ENCODE measurements around the gene LRRC74A. TPM values are rescaled to one million over a fixed set of nuclear protein-coding genes. Genes with fewer than 3 reads are reported as not detected.

The LRRC74A gene
- total and polyA plus RNA-seq, 2 donors from 2014 or later, result not detected

- Histone ChIP-seq H3K27ac (ENCODE audit: low read depth in 2 of 2, low read length in 2 of 2) (no peak overlapping the region), H3K27me3 (ENCODE audit: control insufficient read depth, insufficient read depth, low read length) (no peaks in the 10 kb centered on the region), H3K36me3 (ENCODE audit: control insufficient read depth in 2 of 3, insufficient read depth in 3 of 3, low read length in 3 of 3) (no peaks in the 10 kb centered on the region), H3K4me1 (ENCODE audit: control insufficient read depth in 2 of 3, insufficient read depth in 2 of 3, low read depth in 1 of 3, low read length in 3 of 3) (no peaks in the 10 kb centered on the region), H3K9ac (ENCODE audit: low read length in 3 of 3) (no peak overlapping the region), H3K4me3 (ENCODE audit: low read length in 3 of 3) (no peak overlapping the region), H3K9me3 (ENCODE audit: control insufficient read depth in 2 of 3, insufficient read depth in 1 of 3, low read length in 3 of 3) (no peaks in the 10 kb centered on the region)
- DNase-seq (no peak), FAIRE-seq (no peak)
- intact Hi-C loops (cut with DNase I), result no loop called here
- TF ChIP-seq CTCF (IDR thresholded peaks at IDR 0.05; ENCODE audit: borderline replicate concordance, extremely low read depth, insufficient read depth), result no peak
Observed at GRCh38 chr14:76846331-76847047, 20.3 kb downstream of the LRRC74A start.

- no peak overlapping the region for H3K9ac ChIP-seq (ENCODE audit: low read length in 3 of 3)
- H3K9me3 ChIP-seq (ENCODE audit: control insufficient read depth in 2 of 3, insufficient read depth in 1 of 3, low read length in 3 of 3), result no peaks in the 10 kb centered on the region
- DNase-seq (peak in 1 of 5 donors; percentile 50), FAIRE-seq (no peak)
- no peaks in the 10 kb centered on the region for H3K27me3 ChIP-seq (ENCODE audit: control insufficient read depth, insufficient read depth, low read length)
- H3K4me3 ChIP-seq (ENCODE audit: low read length in 3 of 3), result no peak overlapping the region
- no peaks in the 10 kb centered on the region for H3K36me3 ChIP-seq (ENCODE audit: control insufficient read depth in 2 of 3, insufficient read depth in 3 of 3, low read length in 3 of 3)
- intact Hi-C loops (cut with DNase I), result no loop called here
- H3K27ac ChIP-seq (ENCODE audit: low read depth in 2 of 2, low read length in 2 of 2), result no peak overlapping the region
- TF ChIP-seq CTCF (IDR thresholded peaks at IDR 0.05; ENCODE audit: borderline replicate concordance, extremely low read depth, insufficient read depth), result no peak
- H3K4me1 ChIP-seq (ENCODE audit: control insufficient read depth in 2 of 3, insufficient read depth in 2 of 3, low read depth in 1 of 3, low read length in 3 of 3), result no peaks in the 10 kb centered on the region
Observed at GRCh38 chr14:76848879-76849278, 22.7 kb downstream of the LRRC74A start.

GRCh38 chr14:76855066-76855465, 28.9 kb downstream of the LRRC74A start:
- Histone ChIP-seq H3K27me3 (ENCODE audit: control insufficient read depth, insufficient read depth, low read length) (no peaks in the 10 kb centered on the region), H3K4me1 (ENCODE audit: control insufficient read depth in 2 of 3, insufficient read depth in 2 of 3, low read depth in 1 of 3, low read length in 3 of 3) (no peaks in the 10 kb centered on the region), H3K27ac (ENCODE audit: low read depth in 2 of 2, low read length in 2 of 2) (no peak overlapping the region), H3K9me3 (ENCODE audit: control insufficient read depth in 2 of 3, insufficient read depth in 1 of 3, low read length in 3 of 3) (no peaks in the 10 kb centered on the region), H3K4me3 (ENCODE audit: low read length in 3 of 3) (no peak overlapping the region), H3K36me3 (ENCODE audit: control insufficient read depth in 2 of 3, insufficient read depth in 3 of 3, low read length in 3 of 3) (no peaks in the 10 kb centered on the region), H3K9ac (ENCODE audit: low read length in 3 of 3) (no peak overlapping the region)
- intact Hi-C loops (cut with DNase I), result no loop called here
- no peak for TF ChIP-seq CTCF (IDR thresholded peaks at IDR 0.05; ENCODE audit: borderline replicate concordance, extremely low read depth, insufficient read depth)
- FAIRE-seq (no peak), DNase-seq (no peak)

GRCh38 chr14:76856769-76857168, 30.6 kb downstream of the LRRC74A start:
- Histone ChIP-seq H3K9ac (ENCODE audit: low read length in 3 of 3) (no peak overlapping the region), H3K9me3 (ENCODE audit: control insufficient read depth in 2 of 3, insufficient read depth in 1 of 3, low read length in 3 of 3) (no peaks in the 10 kb centered on the region), H3K27ac (ENCODE audit: low read depth in 2 of 2, low read length in 2 of 2) (no peak overlapping the region), H3K4me1 (ENCODE audit: control insufficient read depth in 2 of 3, insufficient read depth in 2 of 3, low read depth in 1 of 3, low read length in 3 of 3) (no peaks in the 10 kb centered on the region), H3K27me3 (ENCODE audit: control insufficient read depth, insufficient read depth, low read length) (no peaks in the 10 kb centered on the region), H3K4me3 (ENCODE audit: low read length in 3 of 3) (no peak overlapping the region), H3K36me3 (ENCODE audit: control insufficient read depth in 2 of 3, insufficient read depth in 3 of 3, low read length in 3 of 3) (no peaks in the 10 kb centered on the region)
- FAIRE-seq (no peak), DNase-seq (no peak)
- TF ChIP-seq CTCF (IDR thresholded peaks at IDR 0.05; ENCODE audit: borderline replicate concordance, extremely low read depth, insufficient read depth), result no peak
- intact Hi-C loops (cut with DNase I), result no loop called here

Measured in kidney (tissue), 14 donors.